Measurements from ENCODE around the gene CLEC16A. TPM values are rescaled to one million over a fixed set of nuclear protein-coding genes. Genes with fewer than 3 reads are reported as not detected.

CLEC16A gene
- total and polyA plus RNA-seq, 2 experiments from 2014 or later: 9.9 to 24.1 TPM

DNA sequence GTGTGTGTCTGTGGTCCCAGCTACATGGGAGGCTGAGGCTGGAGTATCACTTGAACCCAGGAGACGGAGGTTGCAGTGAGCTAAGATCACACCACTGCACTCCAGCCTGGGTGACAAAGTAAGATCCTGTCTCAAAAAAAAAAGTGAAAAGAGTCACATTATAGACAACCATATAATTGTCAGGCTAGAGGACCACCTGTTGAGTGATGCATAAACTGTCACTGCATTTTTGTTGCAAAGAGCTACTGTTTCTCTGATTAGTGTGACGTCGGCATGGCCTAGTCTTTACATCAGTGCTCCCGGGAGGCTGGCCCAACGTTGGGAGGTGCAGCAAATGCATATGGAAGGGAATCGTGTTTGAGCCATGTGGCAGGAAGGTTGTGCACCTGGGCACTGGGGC lies 50.2 kb downstream of the CLEC16A start:
- Histone ChIP-seq H4K20me1 (replicated peaks; ENCODE audit: insufficient read depth) (no peaks in the 10 kb centered on the region; the same call in 1 of the 2 replicates), H3K36me3 (ENCODE audit: insufficient read depth) (no peaks in the 10 kb centered on the region), H2AFZ (no peak overlapping the region), H3K4me2 (no peak overlapping the region), H3K9me2 (ENCODE audit: insufficient read depth) (no peaks in the 10 kb centered on the region), H3K79me2 (replicated peaks; ENCODE audit: insufficient read depth) (no peaks in the 10 kb centered on the region), H3K4me3 (no peak overlapping the region), H3F3A (replicated peaks; ENCODE audit: low read depth) (no peaks in the 10 kb centered on the region), H3K27me3 (ENCODE audit: insufficient read depth) (no peaks in the 10 kb centered on the region), H3K4me1 (ENCODE audit: insufficient read depth) (no peaks in the 10 kb centered on the region), H3K27ac (ENCODE audit: low read depth) (no peak overlapping the region)
- ATAC-seq (no peak), DNase-seq (ENCODE audit: low spot score) (no peak)
- Mint-ChIP-seq H3K9me3 (no peaks in the 10 kb centered on the region), H3K27ac (no peak overlapping the region), H3K4me3 (no peak overlapping the region), H3K36me3 (ENCODE audit: low read depth) (peaks cover 3% of the 10 kb centered on the region; the same call in 2 of the 3 replicates), H3K27me3 (ENCODE audit: insufficient read depth, low read depth, poor library complexity) (peaks cover 16% of the 10 kb centered on the region), H3K4me1 (peaks cover 6% of the 10 kb centered on the region; the same call in 2 of the 3 replicates)
- TF ChIP-seq JUNB (IDR thresholded peaks at IDR 0.05; ENCODE audit: unreplicated experiment): no peak
- TF ChIP-seq NANOG (IDR thresholded peaks at IDR 0.05; ENCODE audit: borderline replicate concordance): no peak
- TF ChIP-seq, protein P1, sequence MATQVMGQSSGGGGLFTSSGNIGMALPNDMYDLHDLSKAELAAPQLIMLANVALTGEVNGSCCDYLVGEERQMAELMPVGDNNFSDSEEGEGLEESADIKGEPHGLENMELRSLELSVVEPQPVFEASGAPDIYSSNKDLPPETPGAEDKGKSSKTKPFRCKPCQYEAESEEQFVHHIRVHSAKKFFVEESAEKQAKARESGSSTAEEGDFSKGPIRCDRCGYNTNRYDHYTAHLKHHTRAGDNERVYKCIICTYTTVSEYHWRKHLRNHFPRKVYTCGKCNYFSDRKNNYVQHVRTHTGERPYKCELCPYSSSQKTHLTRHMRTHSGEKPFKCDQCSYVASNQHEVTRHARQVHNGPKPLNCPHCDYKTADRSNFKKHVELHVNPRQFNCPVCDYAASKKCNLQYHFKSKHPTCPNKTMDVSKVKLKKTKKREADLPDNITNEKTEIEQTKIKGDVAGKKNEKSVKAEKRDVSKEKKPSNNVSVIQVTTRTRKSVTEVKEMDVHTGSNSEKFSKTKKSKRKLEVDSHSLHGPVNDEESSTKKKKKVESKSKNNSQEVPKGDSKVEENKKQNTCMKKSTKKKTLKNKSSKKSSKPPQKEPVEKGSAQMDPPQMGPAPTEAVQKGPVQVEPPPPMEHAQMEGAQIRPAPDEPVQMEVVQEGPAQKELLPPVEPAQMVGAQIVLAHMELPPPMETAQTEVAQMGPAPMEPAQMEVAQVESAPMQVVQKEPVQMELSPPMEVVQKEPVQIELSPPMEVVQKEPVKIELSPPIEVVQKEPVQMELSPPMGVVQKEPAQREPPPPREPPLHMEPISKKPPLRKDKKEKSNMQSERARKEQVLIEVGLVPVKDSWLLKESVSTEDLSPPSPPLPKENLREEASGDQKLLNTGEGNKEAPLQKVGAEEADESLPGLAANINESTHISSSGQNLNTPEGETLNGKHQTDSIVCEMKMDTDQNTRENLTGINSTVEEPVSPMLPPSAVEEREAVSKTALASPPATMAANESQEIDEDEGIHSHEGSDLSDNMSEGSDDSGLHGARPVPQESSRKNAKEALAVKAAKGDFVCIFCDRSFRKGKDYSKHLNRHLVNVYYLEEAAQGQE (IDR thresholded peaks at IDR 0.05; ENCODE audit: unreplicated experiment): no peak
- no peak for TF ChIP-seq STAT1 (IDR thresholded peaks at IDR 0.05; ENCODE audit: unreplicated experiment)
- no peak for TF ChIP-seq ZNF114 (CRISPR knock-in tag; IDR thresholded peaks at IDR 0.05)
- no peak for TF ChIP-seq EZH2 (IDR thresholded peaks at IDR 0.05; ENCODE audit: low read depth, unreplicated experiment)
- TF ChIP-seq EZH2phosphoT487 (IDR thresholded peaks at IDR 0.05; ENCODE audit: unreplicated experiment): no peak
- no peak for TF ChIP-seq ZNF331 (CRISPR knock-in tag; IDR thresholded peaks at IDR 0.05; ENCODE audit: low read depth)
- no peak for TF ChIP-seq POLR2AphosphoS5 (IDR thresholded peaks at IDR 0.05; ENCODE audit: low read depth)
- TF ChIP-seq CTCF (conservative IDR thresholded peaks at IDR 0.05; ENCODE audit: low read depth in 2 of 2): no peak
- TF ChIP-seq ETS1 (IDR thresholded peaks at IDR 0.05): no peak
- no peak for TF ChIP-seq CREB1 (CRISPR knock-in tag; IDR thresholded peaks at IDR 0.05; ENCODE audit: low read depth)
- TF ChIP-seq ZNF462 (CRISPR knock-in tag; IDR thresholded peaks at IDR 0.05): no peak

Data from GM23338 (cell line).